Measurements from ENCODE around the gene GALNT17.

The GALNT17 gene

DNA sequence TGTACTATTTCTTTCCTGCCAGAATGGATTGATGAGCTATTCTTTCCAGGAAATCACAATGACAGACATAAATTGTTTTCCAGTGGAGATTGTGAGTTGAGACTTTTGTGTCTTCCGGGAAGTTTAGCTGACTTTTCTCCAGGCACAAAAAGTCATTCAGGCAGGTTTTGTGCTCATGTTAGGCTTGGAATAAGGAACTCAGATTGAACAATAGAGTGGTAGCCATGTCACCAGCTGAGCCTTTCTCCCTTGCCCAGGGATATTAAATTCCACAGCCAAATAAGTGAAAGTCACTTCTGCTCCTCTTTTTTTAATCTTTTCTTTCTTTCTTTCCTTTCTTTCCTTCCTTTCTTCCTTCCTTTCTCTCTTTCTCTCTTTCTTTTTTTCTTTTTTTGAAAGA lies 559.6 kb downstream of the GALNT17 start:
- no peak overlapping the region for H3K27ac ChIP-seq (ENCODE audit: low read depth, low read length)

GRCh38 chr7:71694665-71695064 lies 562.7 kb downstream of the GALNT17 start:
- no peak overlapping the region for H3K9ac ChIP-seq (ENCODE audit: low read length)
- no peak overlapping the region for H3K27ac ChIP-seq (ENCODE audit: low read depth, low read length)
- no peak overlapping the region for H3K4me3 ChIP-seq (ENCODE audit: low read depth in 1 of 2, low read length in 2 of 2)
- H3K4me1 ChIP-seq (ENCODE audit: insufficient read depth, low read length) = no peaks in the 10 kb centered on the region
- H3K36me3 ChIP-seq (ENCODE audit: insufficient read depth, low read length) = no peaks in the 10 kb centered on the region
- H3K27me3 ChIP-seq (ENCODE audit: control insufficient read depth in 1 of 2, insufficient read depth in 2 of 2, low read length in 2 of 2) = no peaks in the 10 kb centered on the region
- no peaks in the 10 kb centered on the region for H3K9me3 ChIP-seq (ENCODE audit: low read length)

More for the DNA sequence above, 559.6 kb downstream of the GALNT17 start:
- H3K4me3 ChIP-seq (ENCODE audit: low read depth in 1 of 2, low read length in 2 of 2) = no peak overlapping the region
- H3K9me3 ChIP-seq (ENCODE audit: low read length) = no peaks in the 10 kb centered on the region
- no peak overlapping the region for H3K9ac ChIP-seq (ENCODE audit: low read length)
- no peaks in the 10 kb centered on the region for H3K4me1 ChIP-seq (ENCODE audit: insufficient read depth, low read length)
- no peaks in the 10 kb centered on the region for H3K36me3 ChIP-seq (ENCODE audit: insufficient read depth, low read length)
- no peaks in the 10 kb centered on the region for H3K27me3 ChIP-seq (ENCODE audit: control insufficient read depth in 1 of 2, insufficient read depth in 2 of 2, low read length in 2 of 2)

DNA sequence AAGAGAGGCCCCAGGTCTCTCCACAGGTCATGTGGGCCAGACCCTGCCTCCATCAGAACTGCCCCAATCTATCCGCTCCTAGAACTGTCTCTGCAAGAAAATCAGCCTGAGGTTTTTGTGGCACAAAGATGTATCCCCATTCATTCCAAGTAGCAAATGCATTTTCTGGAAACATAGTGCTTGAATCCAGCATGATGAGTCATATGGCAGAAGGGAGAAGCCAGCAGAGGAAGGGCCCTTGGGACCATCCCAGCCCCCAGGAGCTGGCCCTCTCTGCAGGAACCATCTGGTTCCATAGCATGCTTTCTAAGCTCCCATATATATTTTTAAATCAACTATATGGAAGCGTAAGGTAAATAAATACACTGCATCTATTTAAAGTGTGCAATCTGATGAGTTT lies 563.2 kb downstream of the GALNT17 start:
- no peaks in the 10 kb centered on the region for H3K36me3 ChIP-seq (ENCODE audit: insufficient read depth, low read length)
- no peak overlapping the region for H3K4me3 ChIP-seq (ENCODE audit: low read depth in 1 of 2, low read length in 2 of 2)
- no peak overlapping the region for H3K27ac ChIP-seq (ENCODE audit: low read depth, low read length)
- no peaks in the 10 kb centered on the region for H3K4me1 ChIP-seq (ENCODE audit: insufficient read depth, low read length)
- no peaks in the 10 kb centered on the region for H3K27me3 ChIP-seq (ENCODE audit: control insufficient read depth in 1 of 2, insufficient read depth in 2 of 2, low read length in 2 of 2)
- no peaks in the 10 kb centered on the region for H3K9me3 ChIP-seq (ENCODE audit: low read length)
- no peak overlapping the region for H3K9ac ChIP-seq (ENCODE audit: low read length)

DNA sequence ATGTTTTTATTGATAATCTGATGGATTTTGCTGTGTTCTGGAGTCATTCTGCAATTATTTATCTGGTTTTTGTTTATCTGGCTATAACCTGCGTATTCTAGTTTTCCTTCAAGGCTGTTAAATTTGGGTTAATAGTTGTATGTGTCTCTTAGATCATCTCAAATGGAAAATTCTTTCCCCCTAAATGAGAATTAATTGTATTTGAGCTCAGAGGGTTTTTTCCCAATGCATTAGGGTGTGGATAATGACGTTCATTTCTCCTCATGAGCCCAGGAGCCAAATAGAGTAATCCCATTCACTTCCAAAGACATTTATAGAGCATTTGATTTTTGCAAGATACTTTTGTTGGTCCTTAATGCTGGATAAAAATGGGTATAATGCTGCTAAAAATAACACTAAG lies 564.6 kb downstream of the GALNT17 start:
- H3K27me3 ChIP-seq (ENCODE audit: control insufficient read depth in 1 of 2, insufficient read depth in 2 of 2, low read length in 2 of 2) = no peaks in the 10 kb centered on the region
- H3K4me1 ChIP-seq (ENCODE audit: insufficient read depth, low read length) = no peaks in the 10 kb centered on the region
- no peak overlapping the region for H3K4me3 ChIP-seq (ENCODE audit: low read depth in 1 of 2, low read length in 2 of 2)
- no peaks in the 10 kb centered on the region for H3K9me3 ChIP-seq (ENCODE audit: low read length)
- no peak overlapping the region for H3K9ac ChIP-seq (ENCODE audit: low read length)
- no peak overlapping the region for H3K27ac ChIP-seq (ENCODE audit: low read depth, low read length)
- no peaks in the 10 kb centered on the region for H3K36me3 ChIP-seq (ENCODE audit: insufficient read depth, low read length)

- H3K4me3 ChIP-seq (ENCODE audit: low read depth in 1 of 2, low read length in 2 of 2) = no peak overlapping the region
- no peaks in the 10 kb centered on the region for H3K36me3 ChIP-seq (ENCODE audit: insufficient read depth, low read length)
- H3K27me3 ChIP-seq (ENCODE audit: control insufficient read depth in 1 of 2, insufficient read depth in 2 of 2, low read length in 2 of 2) = no peaks in the 10 kb centered on the region
- no peaks in the 10 kb centered on the region for H3K9me3 ChIP-seq (ENCODE audit: low read length)
- no peak overlapping the region for H3K27ac ChIP-seq (ENCODE audit: low read depth, low read length)
- H3K4me1 ChIP-seq (ENCODE audit: insufficient read depth, low read length) = no peaks in the 10 kb centered on the region
- H3K9ac ChIP-seq (ENCODE audit: low read length) = no peak overlapping the region
These were observed 565.5 kb downstream of the GALNT17 start for GRCh38 chr7:71697400-71697799.

GRCh38 chr7:71705217-71705616 lies 573.3 kb downstream of the GALNT17 start:
- no peaks in the 10 kb centered on the region for H3K9me3 ChIP-seq (ENCODE audit: low read length)
- H3K4me3 ChIP-seq (ENCODE audit: low read depth in 1 of 2, low read length in 2 of 2) = no peak overlapping the region
- no peak overlapping the region for H3K9ac ChIP-seq (ENCODE audit: low read length)
- no peak overlapping the region for H3K27ac ChIP-seq (ENCODE audit: low read depth, low read length)
- H3K27me3 ChIP-seq (ENCODE audit: control insufficient read depth in 1 of 2, insufficient read depth in 2 of 2, low read length in 2 of 2) = no peaks in the 10 kb centered on the region
- no peaks in the 10 kb centered on the region for H3K36me3 ChIP-seq (ENCODE audit: insufficient read depth, low read length)
- no peaks in the 10 kb centered on the region for H3K4me1 ChIP-seq (ENCODE audit: insufficient read depth, low read length)

DNA sequence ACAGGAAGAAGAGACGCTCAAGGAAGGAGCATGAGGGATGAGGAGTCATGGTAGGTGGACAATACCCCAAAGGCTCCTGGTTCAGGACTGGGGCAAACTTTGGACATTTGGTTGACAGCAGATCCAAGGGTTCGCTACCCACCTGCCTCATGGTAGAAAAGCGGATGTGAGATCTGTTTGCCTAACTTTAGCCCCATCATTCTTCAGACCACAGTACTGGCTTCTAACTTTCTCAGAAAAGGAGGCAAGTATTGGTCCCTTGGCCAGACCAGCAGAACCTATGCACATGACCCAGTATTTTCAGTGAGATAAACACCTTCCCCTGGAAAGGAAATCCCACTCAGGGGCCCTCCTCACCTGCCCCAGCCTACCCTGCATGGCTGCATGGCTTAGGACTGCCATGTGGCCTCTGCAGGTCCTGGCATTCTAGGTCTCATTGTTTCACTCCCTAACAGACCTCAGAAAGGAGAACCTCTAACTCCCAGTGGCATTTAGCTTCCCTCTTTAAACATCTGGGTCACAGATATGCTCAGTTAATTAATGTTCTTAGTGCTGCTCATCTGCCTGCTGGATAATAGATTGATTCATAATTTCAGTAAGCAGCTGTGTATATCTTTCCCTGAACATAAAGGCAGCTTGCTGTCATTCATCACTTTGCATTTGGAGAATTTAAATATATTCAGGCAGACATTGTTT lies 574.1 kb downstream of the GALNT17 start:
- H3K4me1 ChIP-seq (ENCODE audit: insufficient read depth, low read length) = no peaks in the 10 kb centered on the region
- no peaks in the 10 kb centered on the region for H3K36me3 ChIP-seq (ENCODE audit: insufficient read depth, low read length)
- no peaks in the 10 kb centered on the region for H3K9me3 ChIP-seq (ENCODE audit: low read length)
- no peak overlapping the region for H3K27ac ChIP-seq (ENCODE audit: low read depth, low read length)
- H3K27me3 ChIP-seq (ENCODE audit: control insufficient read depth in 1 of 2, insufficient read depth in 2 of 2, low read length in 2 of 2) = no peaks in the 10 kb centered on the region
- H3K4me3 ChIP-seq (ENCODE audit: low read depth in 1 of 2, low read length in 2 of 2) = no peak overlapping the region
- H3K9ac ChIP-seq (ENCODE audit: low read length) = no peak overlapping the region

- H3K27ac ChIP-seq (ENCODE audit: low read depth, low read length) = no peak overlapping the region
- H3K4me1 ChIP-seq (ENCODE audit: insufficient read depth, low read length) = no peaks in the 10 kb centered on the region
- no peak overlapping the region for H3K4me3 ChIP-seq (ENCODE audit: low read depth in 1 of 2, low read length in 2 of 2)
- H3K36me3 ChIP-seq (ENCODE audit: insufficient read depth, low read length) = no peaks in the 10 kb centered on the region
- no peaks in the 10 kb centered on the region for H3K9me3 ChIP-seq (ENCODE audit: low read length)
- no peaks in the 10 kb centered on the region for H3K27me3 ChIP-seq (ENCODE audit: control insufficient read depth in 1 of 2, insufficient read depth in 2 of 2, low read length in 2 of 2)
- H3K9ac ChIP-seq (ENCODE audit: low read length) = no peak overlapping the region
These were observed 574.6 kb downstream of the GALNT17 start for GRCh38 chr7:71706597-71706975.

GRCh38 chr7:71707041-71707440 lies 575.1 kb downstream of the GALNT17 start:
- Histone ChIP-seq H3K9ac (ENCODE audit: low read length) (no peak overlapping the region), H3K36me3 (ENCODE audit: insufficient read depth, low read length) (no peaks in the 10 kb centered on the region), H3K9me3 (ENCODE audit: low read length) (no peaks in the 10 kb centered on the region), H3K4me1 (ENCODE audit: insufficient read depth, low read length) (no peaks in the 10 kb centered on the region), H3K27me3 (ENCODE audit: control insufficient read depth in 1 of 2, insufficient read depth in 2 of 2, low read length in 2 of 2) (no peaks in the 10 kb centered on the region), H3K27ac (ENCODE audit: low read depth, low read length) (no peak overlapping the region), H3K4me3 (ENCODE audit: low read depth in 1 of 2, low read length in 2 of 2) (no peak overlapping the region)

GRCh38 chr7:71708710-71709109 lies 576.8 kb downstream of the GALNT17 start:
- no peak overlapping the region for H3K4me3 ChIP-seq (ENCODE audit: low read depth in 1 of 2, low read length in 2 of 2)
- no peaks in the 10 kb centered on the region for H3K9me3 ChIP-seq (ENCODE audit: low read length)
- no peak overlapping the region for H3K9ac ChIP-seq (ENCODE audit: low read length)
- H3K36me3 ChIP-seq (ENCODE audit: insufficient read depth, low read length) = no peaks in the 10 kb centered on the region
- no peak overlapping the region for H3K27ac ChIP-seq (ENCODE audit: low read depth, low read length)
- no peaks in the 10 kb centered on the region for H3K27me3 ChIP-seq (ENCODE audit: control insufficient read depth in 1 of 2, insufficient read depth in 2 of 2, low read length in 2 of 2)
- no peaks in the 10 kb centered on the region for H3K4me1 ChIP-seq (ENCODE audit: insufficient read depth, low read length)

GRCh38 chr7:71710442-71710841 lies 578.5 kb downstream of the GALNT17 start:
- Histone ChIP-seq H3K9me3 (ENCODE audit: low read length) (no peaks in the 10 kb centered on the region), H3K27ac (ENCODE audit: low read depth, low read length) (no peak overlapping the region), H3K36me3 (ENCODE audit: insufficient read depth, low read length) (no peaks in the 10 kb centered on the region), H3K4me1 (ENCODE audit: insufficient read depth, low read length) (no peaks in the 10 kb centered on the region), H3K27me3 (ENCODE audit: control insufficient read depth in 1 of 2, insufficient read depth in 2 of 2, low read length in 2 of 2) (no peaks in the 10 kb centered on the region), H3K4me3 (ENCODE audit: low read depth in 1 of 2, low read length in 2 of 2) (no peak overlapping the region), H3K9ac (ENCODE audit: low read length) (no peak overlapping the region)

GRCh38 chr7:71712653-71713180 lies 580.8 kb downstream of the GALNT17 start:
- Histone ChIP-seq H3K4me1 (ENCODE audit: insufficient read depth, low read length) (no peaks in the 10 kb centered on the region), H3K4me3 (ENCODE audit: low read depth in 1 of 2, low read length in 2 of 2) (no peak overlapping the region), H3K36me3 (ENCODE audit: insufficient read depth, low read length) (no peaks in the 10 kb centered on the region), H3K27me3 (ENCODE audit: control insufficient read depth in 1 of 2, insufficient read depth in 2 of 2, low read length in 2 of 2) (no peaks in the 10 kb centered on the region), H3K9ac (ENCODE audit: low read length) (no peak overlapping the region), H3K27ac (ENCODE audit: low read depth, low read length) (no peak overlapping the region), H3K9me3 (ENCODE audit: low read length) (no peaks in the 10 kb centered on the region)

Measured in muscle layer of colon (tissue), 2 donors.